GM06990 (cell line): Measurements from ENCODE around the gene DFFB.

Experiments
- DNase-seq: peaks from one replicate; pipeline ENCODE4 v3.0.0-alpha.2; 2011; ENCODE audit not compliant: insufficient read length; ENCODE audit errors: extremely low read depth
- H3K27me3 ChIP-seq: replicated peaks from 2 replicates; pipeline ENCODE4 v1.6.0; 2011; ENCODE audit warnings: low read length; ENCODE audit not compliant: control insufficient read depth, insufficient read depth
- H3K36me3 ChIP-seq: 2 replicates; pipeline ENCODE4 v1.5.1; 2011; ENCODE audit warnings: low read length; ENCODE audit not compliant: control insufficient read depth, insufficient read depth
- H3K4me3 ChIP-seq: replicated peaks from 2 replicates; pipeline ENCODE4 v1.5.1; 2011; ENCODE audit warnings: low read depth, mild to moderate bottlenecking, control low read depth, low read length
- TF ChIP-seq, protein P1 (sequence below): IDR thresholded peaks from 2 replicates; pipeline ENCODE4 v1.5.1; 2011; ENCODE audit warnings: low read length, control low read depth, mild to moderate bottlenecking, inconsistent platforms; ENCODE audit not compliant: insufficient read depth, poor library complexity, severe bottlenecking

The DFFB gene

DNA sequence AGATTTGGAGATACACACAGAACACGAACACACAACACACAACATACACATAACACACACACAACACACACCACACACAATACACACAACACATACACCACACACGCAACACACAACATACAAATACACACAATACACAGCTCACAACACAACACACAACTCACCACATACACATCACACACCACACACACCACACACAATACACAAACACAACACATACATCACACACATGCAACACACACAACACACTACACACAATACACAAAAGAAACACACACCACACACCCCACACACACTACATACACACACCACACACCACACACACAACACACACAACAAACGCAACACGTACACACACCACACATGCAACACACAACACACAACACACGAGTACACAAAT, 71.8 kb downstream of the DFFB start:
- no peaks in the 10 kb centered on the region for H3K27me3 ChIP-seq

DNA sequence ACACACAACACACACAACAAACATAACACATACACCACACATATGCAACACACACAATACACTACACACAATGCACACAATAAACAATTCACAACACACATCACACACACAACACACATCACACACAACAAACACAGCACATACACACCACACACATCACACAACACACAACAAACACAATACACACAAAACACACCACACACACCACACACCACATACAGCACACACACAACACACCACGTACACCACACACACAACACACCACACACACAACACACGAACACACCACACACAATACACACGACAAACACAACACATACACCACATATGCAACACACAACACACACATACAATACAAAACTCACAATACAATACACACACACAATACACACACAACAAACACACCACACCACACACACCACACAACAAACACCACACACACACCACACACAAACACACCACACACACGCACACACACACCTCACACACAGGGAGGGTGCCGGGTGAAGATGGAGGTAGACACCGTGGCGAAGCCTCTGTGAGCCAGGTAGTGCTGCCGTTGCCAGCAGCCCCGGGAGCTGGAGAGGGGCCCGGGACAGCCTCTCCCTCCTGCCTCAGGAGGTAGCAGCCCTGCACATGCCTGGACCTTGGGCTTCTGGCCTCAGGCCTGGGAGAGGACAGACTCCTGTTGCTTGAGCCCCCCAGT, 73.2 kb downstream of the DFFB start:
- no peak for DNase-seq
- no peaks in the 10 kb centered on the region for H3K27me3 ChIP-seq
- no peak overlapping the region for H3K4me3 ChIP-seq
- TF ChIP-seq, protein P1, sequence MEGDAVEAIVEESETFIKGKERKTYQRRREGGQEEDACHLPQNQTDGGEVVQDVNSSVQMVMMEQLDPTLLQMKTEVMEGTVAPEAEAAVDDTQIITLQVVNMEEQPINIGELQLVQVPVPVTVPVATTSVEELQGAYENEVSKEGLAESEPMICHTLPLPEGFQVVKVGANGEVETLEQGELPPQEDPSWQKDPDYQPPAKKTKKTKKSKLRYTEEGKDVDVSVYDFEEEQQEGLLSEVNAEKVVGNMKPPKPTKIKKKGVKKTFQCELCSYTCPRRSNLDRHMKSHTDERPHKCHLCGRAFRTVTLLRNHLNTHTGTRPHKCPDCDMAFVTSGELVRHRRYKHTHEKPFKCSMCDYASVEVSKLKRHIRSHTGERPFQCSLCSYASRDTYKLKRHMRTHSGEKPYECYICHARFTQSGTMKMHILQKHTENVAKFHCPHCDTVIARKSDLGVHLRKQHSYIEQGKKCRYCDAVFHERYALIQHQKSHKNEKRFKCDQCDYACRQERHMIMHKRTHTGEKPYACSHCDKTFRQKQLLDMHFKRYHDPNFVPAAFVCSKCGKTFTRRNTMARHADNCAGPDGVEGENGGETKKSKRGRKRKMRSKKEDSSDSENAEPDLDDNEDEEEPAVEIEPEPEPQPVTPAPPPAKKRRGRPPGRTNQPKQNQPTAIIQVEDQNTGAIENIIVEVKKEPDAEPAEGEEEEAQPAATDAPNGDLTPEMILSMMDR = no peak
- no peaks in the 10 kb centered on the region for H3K36me3 ChIP-seq

More for the DNA sequence above, 71.8 kb downstream of the DFFB start:
- TF ChIP-seq, protein P1 = no peak
- H3K4me3 ChIP-seq = no peak overlapping the region
- DNase-seq = no peak
- no peaks in the 10 kb centered on the region for H3K36me3 ChIP-seq

DNA sequence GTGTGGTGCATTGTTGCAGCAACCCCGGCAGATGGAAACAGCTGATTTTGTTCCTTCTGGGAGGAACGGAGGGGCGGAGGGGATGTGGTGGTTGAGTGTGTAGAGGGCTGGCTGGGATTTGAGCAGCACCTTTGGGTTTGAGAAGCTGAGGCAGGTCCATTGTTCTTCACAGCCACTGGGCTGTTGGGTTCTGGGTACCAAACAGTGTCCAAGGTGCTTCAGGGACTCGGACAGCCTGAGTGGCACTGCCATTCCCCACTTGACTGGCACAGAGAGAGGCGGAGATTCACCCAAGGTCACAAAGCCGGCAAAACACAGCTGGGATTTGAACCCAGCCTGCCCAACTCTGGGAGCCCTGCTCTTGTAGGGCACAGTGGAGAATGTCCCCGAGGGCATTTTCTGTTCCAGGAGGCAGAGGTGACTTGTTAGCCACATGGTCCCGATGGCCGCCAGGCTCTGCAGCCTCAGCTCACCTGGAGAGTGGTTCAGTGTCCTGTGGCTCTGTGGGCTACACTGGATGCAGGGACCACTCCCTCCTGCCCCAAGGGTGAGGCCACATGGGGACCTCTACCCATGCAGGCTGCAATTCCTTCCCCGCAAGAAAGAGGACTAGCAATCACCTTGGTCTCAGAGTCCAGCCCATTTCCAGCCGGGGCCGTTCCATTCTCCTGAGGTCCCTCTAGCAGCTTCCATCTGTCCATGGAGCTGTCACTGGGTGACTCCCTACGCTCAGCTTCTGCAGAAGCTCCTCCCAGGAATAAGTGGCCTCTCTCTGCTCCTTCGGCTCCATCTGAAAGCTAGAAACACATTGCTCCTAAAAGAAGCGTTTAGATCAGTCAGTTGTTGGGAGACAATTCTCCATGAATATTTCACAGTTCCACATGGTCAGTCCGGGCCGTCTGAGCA, 74.0 kb downstream of the DFFB start:
- TF ChIP-seq, protein P1 = no peak
- H3K4me3 ChIP-seq = no peak overlapping the region
- no peaks in the 10 kb centered on the region for H3K27me3 ChIP-seq
- H3K36me3 ChIP-seq = no peaks in the 10 kb centered on the region
- no peak for DNase-seq

DNA sequence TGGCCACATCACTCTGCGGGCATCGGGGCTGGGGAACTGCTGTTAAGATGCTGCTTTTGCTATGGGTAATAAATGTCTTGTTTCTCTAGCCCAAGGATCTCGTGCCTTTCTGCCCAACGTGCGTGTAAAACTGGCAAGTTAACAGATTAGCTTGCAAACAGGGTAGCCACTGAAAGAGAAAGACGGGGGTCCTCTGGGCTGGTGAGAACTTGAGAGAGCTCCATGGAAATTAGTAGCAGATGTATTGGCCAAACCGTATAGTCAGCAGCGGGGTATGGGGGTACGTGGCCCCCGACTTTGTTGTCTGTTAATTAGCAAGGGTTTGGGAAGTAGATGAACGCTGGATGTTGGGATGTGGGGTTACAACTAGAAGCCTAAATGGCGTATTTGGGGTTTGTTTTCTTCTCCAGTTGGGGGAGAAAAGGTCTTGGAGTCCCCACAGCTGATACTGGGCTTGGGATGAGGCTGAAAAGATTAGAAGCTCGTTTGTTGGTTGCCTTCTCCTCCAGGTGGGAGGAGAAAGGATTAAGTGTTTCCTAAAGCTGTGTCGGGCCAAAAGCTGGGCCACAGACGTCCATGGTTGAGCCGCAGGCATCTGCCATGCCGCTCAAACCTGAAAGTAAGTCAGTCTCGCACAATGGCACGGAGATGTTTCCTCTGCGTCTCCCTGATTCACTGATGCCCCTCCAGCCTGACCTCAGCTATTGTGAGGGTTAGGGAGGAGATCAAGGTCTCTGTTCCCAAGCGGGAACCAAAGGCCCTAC, 75.1 kb downstream of the DFFB start:
- Histone ChIP-seq H3K27me3 (no peaks in the 10 kb centered on the region), H3K4me3 (no peak overlapping the region), H3K36me3 (no peaks in the 10 kb centered on the region)
- no peak for DNase-seq
- TF ChIP-seq, protein P1 = no peak
